GM21381 (cell line): ENCODE results near the gene ACSL3.
"Not testable (repeated sequence)": the region's sequence is repeated elsewhere in the genome, so short reads cannot be mapped to it uniquely, and the experiment has no call there.

Source experiments
- ATAC-seq: cut with Tn5 transposase; IDR thresholded peaks from one replicate; pipeline ENCODE4 v1.9.1; 2021; ENCODE audit warnings: mild to moderate bottlenecking, moderate library complexity; ENCODE audit not compliant: unreplicated experiment

The ACSL3 gene

DNA sequence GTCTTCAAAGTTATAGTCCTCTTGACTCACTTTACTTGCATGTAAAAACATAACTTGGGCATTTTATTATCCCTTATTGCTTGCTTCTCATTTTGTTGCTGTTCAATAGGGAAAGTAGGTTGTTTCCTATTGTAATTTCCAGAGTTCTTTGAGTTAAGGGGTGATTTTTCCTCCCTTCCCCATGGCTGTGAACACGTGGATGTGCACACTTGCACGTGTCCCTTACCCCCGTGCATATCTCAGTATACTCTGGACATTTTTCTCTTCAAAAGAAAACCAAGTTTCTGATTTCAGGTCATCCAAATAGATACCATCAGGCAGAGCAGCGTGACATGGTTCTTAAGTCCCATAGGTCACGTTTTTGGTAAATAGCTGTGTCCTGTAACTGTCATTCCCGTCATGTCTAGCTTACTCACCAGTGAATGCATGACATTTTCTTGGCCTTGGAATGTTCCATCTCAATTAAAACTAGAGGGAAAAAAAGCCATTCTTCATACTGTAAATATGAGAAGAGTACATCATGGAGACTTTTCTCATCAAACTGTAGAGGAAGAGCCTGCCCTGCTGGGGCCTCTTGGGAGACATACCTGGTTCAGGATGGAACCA, 107.8 kb downstream of the ACSL3 start:
- ATAC-seq, result no peak

DNA sequence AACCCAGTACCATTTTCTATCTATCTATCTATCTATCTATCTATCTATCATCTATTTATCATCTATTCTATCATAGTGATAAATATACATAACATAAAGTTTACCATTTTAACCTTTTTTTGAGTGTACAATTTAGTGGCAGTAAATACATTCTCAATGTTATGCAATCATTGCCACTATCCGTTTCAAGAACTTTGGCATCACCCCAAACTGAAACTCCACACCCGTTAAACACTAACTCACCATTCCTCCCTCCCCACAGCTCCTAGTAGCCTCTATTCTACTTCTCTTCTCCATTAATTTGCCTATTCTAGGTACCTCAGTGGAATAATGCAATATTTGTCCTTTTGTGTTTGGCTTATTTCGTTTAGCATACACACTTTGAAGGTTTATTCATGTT, 108.7 kb downstream of the ACSL3 start:
- ATAC-seq, result no peak

DNA sequence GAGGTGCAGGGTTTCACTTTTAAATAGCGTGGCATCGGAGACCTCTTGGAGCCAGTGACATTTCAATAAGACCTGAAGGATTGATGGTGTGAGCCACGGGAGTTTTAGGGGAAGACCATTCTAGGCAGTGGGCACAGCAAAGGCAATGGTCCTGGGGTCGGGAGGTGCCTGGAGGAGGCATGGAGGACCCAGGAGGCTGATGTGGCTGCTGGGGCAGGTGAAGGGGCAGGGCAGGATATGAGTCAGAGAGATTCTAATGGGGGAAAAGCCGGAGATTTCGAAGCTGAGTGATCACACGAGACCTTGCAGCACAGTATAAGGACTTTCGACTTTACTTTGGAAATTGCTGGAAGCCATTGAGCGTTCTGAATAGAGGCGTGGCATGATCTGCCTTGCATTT, 111.6 kb downstream of the ACSL3 start:
- no peak for ATAC-seq

DNA sequence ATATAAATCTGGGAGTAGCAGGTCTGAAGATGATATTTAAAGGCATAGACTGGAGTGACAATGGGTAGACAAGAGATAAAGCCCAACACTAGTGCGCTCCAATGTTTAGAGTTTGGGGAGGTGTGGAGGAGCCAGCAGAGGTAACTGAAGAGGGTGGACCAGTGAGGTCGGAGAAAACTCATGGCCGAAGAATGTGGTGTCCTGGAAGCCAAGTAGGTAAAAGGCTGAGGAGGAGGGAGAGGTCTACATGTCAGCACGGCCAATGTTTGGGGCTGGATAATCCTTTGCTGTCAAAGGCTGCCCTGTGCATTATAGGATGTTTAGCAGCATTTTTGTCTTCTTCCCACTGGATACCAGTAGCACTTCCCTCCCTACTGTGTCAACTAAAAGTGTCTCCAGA, 112.4 kb downstream of the ACSL3 start:
- ATAC-seq, result no peak

DNA sequence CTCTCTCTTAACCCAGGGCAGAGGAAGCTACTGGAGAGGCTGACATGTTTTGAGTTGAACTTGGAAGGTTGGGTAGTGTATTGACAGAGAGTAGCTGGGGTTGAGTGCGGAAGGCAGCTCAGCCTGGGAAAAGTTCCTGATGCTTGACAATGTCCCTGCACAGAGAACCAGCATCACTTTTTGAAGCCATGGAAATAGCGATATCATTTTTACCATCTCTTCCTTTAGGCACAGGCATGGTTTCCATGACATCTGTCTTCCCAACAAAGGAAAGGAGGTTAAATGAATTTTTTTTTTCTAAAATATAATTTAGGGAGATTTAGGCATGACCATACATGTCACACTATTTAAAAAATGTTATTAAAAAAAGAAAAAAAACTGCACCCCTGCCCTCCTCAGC, 112.9 kb downstream of the ACSL3 start:
- no peak for ATAC-seq

DNA sequence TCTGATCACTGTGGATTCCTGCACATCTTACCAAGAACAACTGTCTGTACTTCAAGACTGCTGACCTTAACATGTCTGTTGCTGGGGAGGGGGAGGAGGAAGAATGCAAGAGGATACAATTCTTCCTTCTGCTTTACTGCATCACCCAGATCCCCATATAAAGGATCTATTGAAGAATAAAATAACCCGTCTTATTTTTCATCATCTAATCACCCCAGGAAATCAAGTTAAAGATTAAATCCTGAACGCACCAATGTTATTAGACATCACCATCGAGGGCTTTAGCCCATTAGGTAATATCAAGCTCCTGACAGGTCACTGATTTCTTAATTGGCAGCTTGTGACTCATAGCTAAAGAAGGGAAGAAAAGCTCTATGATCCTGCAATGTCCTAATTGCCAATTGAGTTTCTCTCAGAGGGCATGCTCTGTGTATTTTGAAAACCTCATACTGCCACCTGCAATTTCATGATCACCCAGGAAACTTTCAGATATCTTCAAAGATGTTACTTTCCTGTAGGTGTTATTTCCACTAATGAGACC, 115.8 kb downstream of the ACSL3 start:
- ATAC-seq, result no peak

DNA sequence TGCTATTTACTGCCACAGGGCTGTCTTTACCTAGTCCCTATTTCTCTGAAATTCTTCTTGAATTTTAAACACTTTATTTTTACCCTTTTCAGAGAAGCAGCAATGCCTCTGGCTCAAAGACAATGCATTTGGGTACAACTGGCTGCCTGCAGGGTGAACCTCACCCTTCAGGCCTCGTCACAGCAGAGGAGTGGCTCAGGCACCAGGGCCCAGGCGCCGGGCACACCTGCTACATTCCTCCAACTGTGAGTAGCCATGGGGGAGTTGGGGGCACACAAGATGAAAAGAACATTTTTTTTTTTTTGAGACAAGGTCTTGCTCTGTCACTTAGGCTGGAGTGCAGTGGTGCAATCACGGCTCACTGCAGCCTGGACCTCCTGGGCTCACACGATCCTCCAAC, 116.3 kb downstream of the ACSL3 start:
- no peak for ATAC-seq

DNA sequence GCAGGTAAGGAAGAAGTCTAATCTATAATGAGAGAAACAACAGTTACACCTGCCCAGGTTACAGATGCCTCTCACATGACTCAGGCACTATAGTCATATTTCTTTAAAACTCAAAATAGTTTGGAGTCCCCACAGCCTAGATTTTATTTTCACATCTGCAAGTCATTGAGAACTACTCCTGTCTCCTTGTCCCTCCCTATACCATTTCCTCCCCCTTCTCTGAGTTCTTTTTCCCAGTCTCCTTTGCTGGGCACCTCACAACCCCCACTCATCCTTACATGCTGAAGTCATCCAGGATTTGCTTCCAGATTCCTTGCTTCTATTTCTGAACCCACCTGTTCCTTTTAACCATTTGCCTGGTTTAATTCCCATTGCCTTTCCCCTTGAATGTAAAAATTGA, 118.0 kb downstream of the ACSL3 start:
- ATAC-seq, result no peak

DNA sequence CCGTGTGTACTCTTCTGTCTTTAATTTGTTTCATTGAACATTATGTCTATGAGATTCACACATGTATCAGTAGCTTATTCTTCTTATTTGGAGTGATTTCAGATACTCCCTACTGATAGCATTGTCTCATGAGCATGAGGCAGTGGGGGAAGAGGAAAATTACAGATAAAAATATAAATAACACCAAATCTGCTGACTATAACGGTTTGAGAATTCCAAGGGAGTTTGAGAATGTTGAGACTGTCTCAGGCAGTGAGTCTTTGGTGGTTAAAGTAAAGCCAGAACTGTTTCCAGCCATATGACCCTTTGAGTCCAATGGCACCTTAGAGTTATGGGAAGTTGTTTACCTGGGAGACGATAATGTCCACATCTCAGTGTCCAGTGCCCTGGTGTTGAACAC, 118.6 kb downstream of the ACSL3 start:
- no peak for ATAC-seq

DNA sequence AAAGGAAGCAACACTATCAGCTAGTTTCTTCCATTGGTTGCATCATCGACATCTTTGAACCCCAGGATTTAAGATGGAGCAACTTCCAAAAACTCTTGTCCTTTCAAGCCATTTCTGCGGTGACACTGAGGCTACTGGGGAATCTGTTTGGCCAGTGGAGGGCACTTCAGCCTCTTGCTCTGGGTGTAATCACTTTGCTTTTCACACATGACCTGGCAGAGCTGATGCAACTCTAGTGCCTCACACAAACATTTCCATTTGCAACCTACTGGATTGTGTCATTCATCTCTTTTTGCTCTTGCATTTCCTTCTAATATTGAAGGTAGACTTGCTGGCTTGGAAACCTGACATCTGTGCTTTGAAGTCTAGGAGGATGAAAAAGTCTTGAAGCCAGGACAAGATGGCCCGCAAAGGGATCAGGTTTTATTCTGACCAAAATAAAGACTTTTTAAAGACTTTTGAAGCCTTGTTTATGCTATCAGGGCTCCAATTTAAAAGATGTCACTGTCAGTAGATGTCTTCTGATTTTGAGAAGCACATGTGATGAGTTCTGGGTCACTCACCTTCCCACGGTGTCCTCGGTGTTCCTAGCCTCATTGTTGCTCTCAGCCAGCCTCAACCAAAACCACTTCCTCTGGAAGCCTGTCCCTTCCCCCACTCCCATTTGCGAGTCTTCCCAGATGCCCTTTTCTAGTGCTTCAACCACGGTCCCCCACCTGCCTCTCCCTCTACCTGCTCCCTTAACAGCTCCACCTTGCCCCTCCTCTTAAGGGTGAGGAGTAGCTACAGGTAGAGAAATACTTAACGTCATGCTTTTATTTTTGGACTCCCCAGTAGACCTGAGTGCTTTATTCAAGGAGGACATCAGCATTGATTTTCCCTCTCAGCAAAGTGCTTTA, 121.4 kb downstream of the ACSL3 start:
- ATAC-seq, result peak; percentile 57

DNA sequence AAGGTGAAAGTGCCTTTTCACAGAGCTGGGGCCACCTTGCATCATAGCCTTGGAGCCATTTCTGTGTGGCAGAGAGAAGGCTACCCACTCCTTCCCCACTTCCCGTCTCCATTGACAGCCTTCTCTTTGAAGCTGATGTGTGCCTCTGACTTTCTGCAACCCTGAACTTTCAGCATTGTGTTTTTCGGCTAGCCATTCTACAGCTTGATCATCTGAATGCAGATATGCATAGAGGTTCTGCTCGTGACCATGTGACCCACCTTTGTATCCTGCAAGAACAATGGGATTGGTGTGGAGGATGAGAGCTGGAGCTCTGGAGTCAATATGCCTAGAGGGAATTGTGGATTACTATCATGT, 122.1 kb downstream of the ACSL3 start:
- ATAC-seq, result no peak

DNA sequence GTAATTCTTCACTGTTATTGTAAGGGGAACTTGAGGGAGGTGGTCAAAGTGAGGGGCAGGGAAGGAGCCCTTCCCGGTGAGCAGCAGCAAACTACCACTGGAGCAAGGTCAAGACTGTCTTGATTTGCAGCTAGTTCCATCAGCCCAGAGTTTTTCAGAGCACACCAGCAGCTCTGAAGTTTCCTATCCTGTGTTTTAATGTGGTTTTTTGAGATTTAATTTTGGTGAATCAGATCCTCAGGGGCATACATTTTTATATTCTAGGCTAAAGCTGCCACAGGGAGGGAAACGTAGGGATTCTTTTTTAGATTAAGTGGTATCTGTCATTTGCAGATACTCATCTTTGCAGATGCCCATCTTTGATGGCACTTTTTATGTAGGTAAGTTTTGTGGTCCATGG, 124.1 kb downstream of the ACSL3 start:
- ATAC-seq, result no peak

DNA sequence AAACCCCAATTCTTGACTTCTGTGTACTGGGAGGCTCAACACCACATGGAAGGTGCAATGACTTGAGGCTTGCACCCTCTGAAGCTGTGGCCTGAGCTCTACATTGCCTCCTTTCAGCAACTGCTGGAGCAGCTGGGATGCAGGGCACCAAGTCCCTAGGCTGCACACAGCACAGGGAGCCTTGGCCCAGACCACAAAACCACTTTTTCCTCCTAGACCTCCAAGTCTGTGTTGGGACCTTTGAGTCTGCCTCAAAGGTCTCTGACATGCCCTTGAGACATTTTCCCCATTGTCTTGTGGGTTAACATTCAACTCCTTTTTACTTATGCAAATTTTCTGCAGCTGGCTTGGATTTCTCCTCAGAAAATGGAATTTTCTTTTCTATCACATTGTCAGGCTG, 128.6 kb downstream of the ACSL3 start:
- ATAC-seq, result no peak

DNA sequence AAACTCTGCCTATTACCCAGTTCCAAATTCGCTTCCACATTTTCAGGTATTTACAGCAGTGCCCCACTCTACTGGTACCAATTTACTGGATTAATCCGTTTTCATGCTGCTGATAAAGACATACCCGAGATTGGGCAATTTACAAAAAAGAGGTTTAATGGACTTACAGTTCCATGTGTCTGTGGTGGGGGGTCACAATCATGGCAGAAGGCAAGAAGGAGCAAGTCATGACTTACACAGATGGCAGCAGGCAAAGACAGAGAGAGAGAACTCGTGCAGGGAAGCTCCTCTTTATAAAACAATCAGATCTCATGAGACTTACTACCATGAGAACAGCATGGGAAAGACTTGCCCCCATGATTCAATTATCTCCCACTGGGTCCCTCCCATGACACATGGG, 129.4 kb downstream of the ACSL3 start:
- not testable (repeated sequence) for ATAC-seq

DNA sequence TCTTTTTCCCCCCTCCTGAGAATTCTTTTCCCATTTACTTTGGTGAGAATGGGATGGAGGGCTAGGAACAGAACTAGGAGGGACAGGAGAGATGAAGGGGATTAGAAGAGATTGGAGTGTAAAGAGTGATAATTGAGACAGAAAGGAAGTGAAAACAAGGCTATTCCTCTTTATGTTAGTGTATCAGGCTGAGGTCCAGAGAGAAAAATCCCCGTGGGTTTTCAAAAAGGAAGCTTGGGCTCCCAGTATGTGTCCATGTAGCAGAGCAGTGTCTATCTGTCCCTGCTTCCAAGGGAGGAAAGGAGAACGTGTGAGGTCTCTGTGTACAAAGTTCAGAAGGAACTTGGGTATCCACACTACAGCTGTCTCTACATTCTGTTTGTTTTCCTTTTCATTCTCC, 131.3 kb downstream of the ACSL3 start:
- no peak for ATAC-seq
